HG03025 (cell line): ENCODE data around the gene RAB35.
A peak's percentile ranks its signal among the peaks of the same experiment; 100 is the strongest.

ENCODE experiments used
- ATAC-seq: cut with Tn5 transposase; IDR thresholded peaks from one replicate; pipeline ENCODE4 v1.9.1; 2021; ENCODE audit warnings: mild to moderate bottlenecking, moderate library complexity; ENCODE audit not compliant: unreplicated experiment, low FRiP score

RAB35 gene

GRCh38 chr12:120090206-120090605 lies 26.3 kb downstream of the RAB35 start:
- no peak for ATAC-seq

DNA sequence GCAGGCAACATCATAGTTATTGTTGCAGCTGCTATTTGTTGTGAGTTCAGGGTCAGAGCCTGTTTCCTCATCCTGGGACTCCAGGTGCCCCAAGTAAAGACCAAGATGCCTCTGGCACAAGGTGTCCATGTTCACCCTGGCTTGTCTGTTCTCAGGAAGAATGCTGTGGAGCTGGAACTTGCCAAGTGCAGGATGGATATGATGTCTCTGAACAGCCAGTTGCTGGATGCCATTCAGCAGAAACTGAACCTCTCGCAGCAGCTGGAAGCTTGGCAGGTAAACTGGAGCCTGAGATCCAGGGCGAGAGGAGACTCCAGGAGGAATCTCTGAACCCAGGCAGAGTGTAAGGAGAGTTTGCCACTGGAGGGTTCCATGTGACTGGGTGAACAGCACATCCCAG lies 26.8 kb downstream of the RAB35 start:
- no peak for ATAC-seq

GRCh38 chr12:120089105-120089504 lies 27.4 kb downstream of the RAB35 start:
- ATAC-seq: no peak

- peak; percentile 93 for ATAC-seq
Observed at GRCh38 chr12:120086801-120087621, 29.5 kb downstream of the RAB35 start.

GRCh38 chr12:120085920-120086645 lies 30.5 kb downstream of the RAB35 start:
- ATAC-seq: no peak

GRCh38 chr12:120081641-120082040 lies 34.9 kb downstream of the RAB35 start:
- ATAC-seq: no peak

DNA sequence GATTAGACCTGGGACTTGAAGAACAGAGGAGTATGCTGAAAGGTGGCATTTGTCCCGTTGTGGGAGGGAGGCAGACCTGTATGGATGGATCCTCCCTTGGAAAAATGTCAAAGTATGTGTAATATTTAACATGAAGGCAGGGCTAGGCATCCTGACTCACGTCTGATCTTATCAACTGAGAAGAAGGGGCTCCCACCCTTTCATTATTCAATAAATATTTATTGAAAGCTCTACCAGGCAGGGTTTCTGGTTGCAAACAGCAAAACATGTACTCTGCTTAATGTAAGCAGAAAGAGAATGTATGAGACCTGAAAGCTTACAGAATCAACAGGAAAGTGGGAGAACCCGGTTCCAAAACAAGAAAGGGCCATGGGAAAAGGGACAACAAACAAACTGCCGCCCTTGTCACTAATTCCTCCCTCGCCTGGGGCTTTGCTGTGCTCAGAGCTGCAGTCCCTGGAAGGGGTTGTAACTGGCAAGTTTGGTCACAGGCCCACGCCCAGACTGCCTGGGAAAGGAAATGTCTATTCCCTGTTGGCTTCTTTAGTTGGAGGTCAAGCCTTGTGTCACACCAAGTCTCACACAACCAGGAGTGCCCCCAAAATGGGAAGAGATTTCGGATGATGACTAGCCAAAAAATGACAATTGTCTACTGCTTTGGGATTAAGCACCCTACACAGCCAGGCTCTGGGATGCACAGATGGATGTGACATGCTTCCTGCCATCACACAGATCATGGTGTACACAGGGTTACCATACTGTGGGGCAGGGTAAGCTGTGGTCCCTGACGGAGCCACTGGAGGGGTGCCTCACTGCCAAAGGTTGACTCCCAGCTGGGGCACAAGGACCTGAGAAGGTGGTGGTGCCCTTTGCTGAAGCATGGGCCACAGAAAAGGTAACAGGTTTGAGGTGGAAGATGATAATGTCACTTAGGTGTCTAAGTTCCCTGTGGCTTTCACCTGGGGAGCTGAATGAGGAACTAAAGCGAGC lies 36.8 kb downstream of the RAB35 start:
- ATAC-seq: no peak

DNA sequence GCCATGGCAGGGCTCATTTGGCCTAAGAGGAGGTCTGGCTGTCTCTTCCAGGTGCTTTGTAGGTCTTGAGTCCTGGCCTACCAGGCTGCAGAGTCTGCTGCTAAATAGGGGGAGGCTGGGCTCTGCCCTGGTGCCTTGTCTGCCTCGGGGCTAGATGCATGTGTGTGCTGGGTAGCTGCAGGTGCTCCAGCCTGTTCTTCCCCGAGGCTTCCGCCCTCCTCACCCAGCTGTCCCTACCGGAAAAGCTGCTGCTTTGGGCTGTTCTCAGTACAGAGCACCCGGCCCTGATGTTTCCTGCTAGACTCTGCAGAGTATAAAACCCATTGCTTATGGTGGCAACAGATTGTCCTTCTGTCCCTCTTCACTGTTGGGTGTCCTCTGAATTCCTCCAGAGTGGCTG lies 37.7 kb downstream of the RAB35 start:
- no peak for ATAC-seq

GRCh38 chr12:120077260-120077659 lies 39.3 kb downstream of the RAB35 start:
- no peak for ATAC-seq

GRCh38 chr12:120076651-120077050 lies 39.9 kb downstream of the RAB35 start:
- no peak for ATAC-seq

DNA sequence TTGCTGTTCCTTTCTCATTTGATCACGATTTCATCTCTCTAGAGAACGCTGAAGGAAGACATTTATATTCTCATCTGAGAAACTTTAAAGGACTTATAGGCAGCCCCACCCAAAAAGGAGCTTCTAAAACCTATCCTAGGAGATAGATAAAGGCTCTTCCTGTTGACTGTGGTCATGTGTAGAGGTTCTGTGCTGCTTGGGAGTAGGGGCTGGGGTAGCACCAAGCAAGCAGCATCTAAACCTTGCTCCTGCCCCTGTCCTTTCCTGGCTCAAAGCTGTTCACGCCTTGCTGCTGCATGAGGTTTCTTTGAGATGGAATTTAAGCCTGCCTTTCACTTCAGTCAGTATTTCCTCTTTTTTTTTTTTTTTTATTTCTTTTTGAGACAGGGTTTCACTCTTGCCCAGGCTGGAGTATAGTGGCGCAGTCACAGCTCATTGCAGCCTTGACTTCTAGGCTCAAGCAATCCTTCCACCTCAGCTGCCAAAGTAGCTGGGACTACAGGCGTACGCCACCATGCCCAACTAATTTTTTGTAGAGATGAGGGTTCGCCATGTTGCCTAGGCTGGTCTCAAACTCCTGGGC lies 41.4 kb downstream of the RAB35 start:
- ATAC-seq: no peak

GRCh38 chr12:120072472-120073249 lies 43.9 kb downstream of the RAB35 start:
- ATAC-seq: no peak

DNA sequence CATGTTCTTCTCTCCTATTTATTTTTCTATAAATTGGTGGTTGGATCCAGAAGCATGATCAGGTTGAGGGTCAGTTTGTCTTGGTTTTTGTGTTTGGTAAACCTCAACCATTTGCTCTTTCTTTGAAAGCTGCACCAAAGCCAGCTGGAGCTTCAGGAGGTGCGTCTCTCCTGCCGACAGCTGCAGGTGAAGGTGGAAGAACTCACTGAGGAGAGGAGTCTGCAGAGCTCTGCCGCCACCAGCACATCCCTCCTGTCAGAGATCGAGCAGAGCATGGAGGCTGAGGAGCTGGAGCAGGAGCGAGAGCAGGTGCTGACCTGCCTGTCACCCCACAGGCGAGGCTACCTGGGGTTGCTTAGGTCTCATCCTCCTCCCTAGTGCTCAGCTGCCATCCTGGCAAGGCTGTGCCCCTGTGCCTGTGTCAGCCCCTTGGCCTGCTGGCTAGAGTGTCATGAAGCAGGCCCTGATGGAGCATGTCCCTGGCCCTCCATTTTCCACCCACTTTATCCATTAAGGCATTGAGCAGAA lies 45.0 kb downstream of the RAB35 start:
- ATAC-seq: no peak

- no peak for ATAC-seq
Observed at GRCh38 chr12:120069278-120069677, 47.3 kb downstream of the RAB35 start.

- ATAC-seq: no peak
Observed at GRCh38 chr12:120067901-120068300, 48.7 kb downstream of the RAB35 start.

GRCh38 chr12:120067084-120067869 lies 49.3 kb downstream of the RAB35 start:
- ATAC-seq: no peak

GRCh38 chr12:120066341-120066740 lies 50.2 kb downstream of the RAB35 start:
- ATAC-seq: no peak

DNA sequence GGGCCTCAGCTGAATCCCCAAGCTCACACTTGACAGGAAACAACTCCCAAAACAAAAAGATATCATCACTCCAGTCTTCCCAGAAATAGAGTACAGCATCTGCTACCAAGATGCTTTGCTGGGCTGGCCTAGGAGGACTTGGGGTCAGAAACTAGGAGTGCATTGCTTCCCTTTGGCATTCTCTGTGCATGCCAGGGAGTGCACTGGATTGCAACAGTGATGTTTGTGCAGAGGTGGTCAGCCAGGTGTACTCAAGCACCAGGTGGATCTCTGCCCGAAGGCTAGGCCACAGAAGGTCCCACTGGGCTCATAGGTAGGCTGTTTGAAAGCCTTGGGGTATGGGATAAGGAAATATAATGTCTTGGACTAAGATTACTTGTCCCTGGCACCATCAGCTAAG lies 51.1 kb downstream of the RAB35 start:
- ATAC-seq: no peak
